HEK293 (cell line): ENCODE results near the gene NDUFB11.

Experiments
- CTCF ChIA-PET: fragments of 350-600 bp; formaldehyde crosslinking; extraction: SDS; loops from one replicate; lab custom pipeline; 2021; ENCODE audit warnings: antibody characterized with exemption; lab: Yijun Ruan, JAX
- POLR2A ChIA-PET: fragments of 300-600 bp; formaldehyde crosslinking; extraction: SDS; loops from one replicate; lab custom pipeline; 2020; ENCODE audit warnings: antibody characterized with exemption, inconsistent platforms; lab: Yijun Ruan, JAX
- H3K27ac ChIP-seq: fragments of 200-500 bp; sonication (Bioruptor generic); 2 replicates; pipeline ENCODE4 v1.5.1; 2014; ENCODE audit warnings: low read depth, low read length, control low read depth, inconsistent platforms; ENCODE audit errors: extremely low read depth
- H3K36me3 ChIP-seq, 2 experiments: fragments of 200-500 bp in 1 of 2; sonication (Bioruptor generic) in 1 of 2; 1 replicate in 1 of 2; 2 replicates in 1 of 2; pipeline ENCODE4 v1.5.1; 2014 to 2017; ENCODE audit warnings: inconsistent platforms in 2 of 2, low read length in 2 of 2; ENCODE audit not compliant: control insufficient read depth in 2 of 2, insufficient read depth in 1 of 2
- H3K4me1 ChIP-seq: fragments of 200-500 bp; sonication (Bioruptor generic); 2 replicates; pipeline ENCODE4 v1.5.1; 2014; ENCODE audit warnings: mild to moderate bottlenecking, low read length, inconsistent platforms; ENCODE audit not compliant: control insufficient read depth, insufficient read depth
- H3K4me3 ChIP-seq: 2 replicates; pipeline ENCODE4 v1.5.1; 2011; ENCODE audit warnings: low read depth, mild to moderate bottlenecking, control low read depth, low read length, moderate library complexity
- H3K9me3 ChIP-seq: fragments of 200-500 bp; sonication (Bioruptor generic); 2 replicates; pipeline ENCODE4 v1.5.1; 2014; ENCODE audit warnings: low read depth, low read length, inconsistent platforms; ENCODE audit not compliant: control insufficient read depth, insufficient read depth
- KLF16 ChIP-seq: fragments of 450-650 bp; formaldehyde crosslinking; IDR thresholded peaks from 2 replicates; pipeline ENCODE4 v1.5.1; 2017; ENCODE audit warnings: missing biosample characterization, missing genetic modification characterization
- MZF1 ChIP-seq: fragments of 450-650 bp; formaldehyde crosslinking; IDR thresholded peaks from 2 replicates; pipeline ENCODE4 v1.5.1; 2017; ENCODE audit warnings: missing biosample characterization, missing genetic modification characterization, borderline replicate concordance
- OVOL3 ChIP-seq: fragments of 450-650 bp; formaldehyde crosslinking; IDR thresholded peaks from 2 replicates; pipeline ENCODE4 v1.5.1; 2016; ENCODE audit warnings: missing biosample characterization, missing genetic modification characterization
- PRDM1 ChIP-seq: fragments of 450-650 bp; formaldehyde crosslinking; IDR thresholded peaks from 2 replicates; pipeline ENCODE4; 2016; ENCODE audit warnings: missing biosample characterization, missing genetic modification characterization
- PRDM6 ChIP-seq: fragments of 450-650 bp; formaldehyde crosslinking; IDR thresholded peaks from 2 replicates; pipeline ENCODE4 v1.5.1; 2017; ENCODE audit warnings: missing biosample characterization, missing genetic modification characterization
- REST ChIP-seq: fragments of 450-650 bp; formaldehyde crosslinking; IDR thresholded peaks from 2 replicates; pipeline ENCODE4 v1.5.1; 2016; ENCODE audit warnings: missing biosample characterization, missing genetic modification characterization
- SCRT1 ChIP-seq: fragments of 450-650 bp; formaldehyde crosslinking; IDR thresholded peaks from 2 replicates; pipeline ENCODE4 v1.5.1; 2016; ENCODE audit warnings: missing biosample characterization, missing genetic modification characterization, borderline replicate concordance
- ZBTB17 ChIP-seq: fragments of 450-650 bp; formaldehyde crosslinking; IDR thresholded peaks from 2 replicates; pipeline ENCODE4 v1.5.1; 2016; ENCODE audit warnings: missing biosample characterization, missing genetic modification characterization
- ZBTB48 ChIP-seq: fragments of 450-650 bp; formaldehyde crosslinking; IDR thresholded peaks from 2 replicates; pipeline ENCODE4 v1.5.1; 2016; ENCODE audit warnings: missing biosample characterization, missing genetic modification characterization
- ZBTB7A ChIP-seq: fragments of 450-650 bp; formaldehyde crosslinking; IDR thresholded peaks from 2 replicates; pipeline ENCODE4 v1.5.1; 2016; ENCODE audit warnings: low read depth, missing biosample characterization, missing genetic modification characterization
- ZBTB8A ChIP-seq: fragments of 450-650 bp; formaldehyde crosslinking; IDR thresholded peaks from 2 replicates; pipeline ENCODE4 v1.5.1; 2016; ENCODE audit warnings: missing biosample characterization, missing genetic modification characterization
- ZNF112 ChIP-seq: fragments of 450-650 bp; formaldehyde crosslinking; IDR thresholded peaks from 2 replicates; pipeline ENCODE4 v1.5.0; 2017; ENCODE audit warnings: missing biosample characterization, missing genetic modification characterization
- ZNF146 ChIP-seq: fragments of 450-650 bp; formaldehyde crosslinking; IDR thresholded peaks from 2 replicates; pipeline ENCODE4 v1.5.1; 2016; ENCODE audit warnings: missing biosample characterization, missing genetic modification characterization
- ZNF16 ChIP-seq: fragments of 450-650 bp; formaldehyde crosslinking; IDR thresholded peaks from 2 replicates; pipeline ENCODE4 v1.5.1; 2016; ENCODE audit warnings: low read depth, missing biosample characterization, missing genetic modification characterization
- ZNF184 ChIP-seq: fragments of 450-650 bp; IDR thresholded peaks from 2 replicates; pipeline ENCODE4 v1.5.1; 2018; ENCODE audit warnings: missing biosample characterization, mild to moderate bottlenecking, missing genetic modification characterization
- ZNF23 ChIP-seq: fragments of 450-650 bp; formaldehyde crosslinking; IDR thresholded peaks from 2 replicates; pipeline ENCODE4 v1.5.1; 2016; ENCODE audit warnings: missing biosample characterization, missing genetic modification characterization, borderline replicate concordance
- ZNF302 ChIP-seq: fragments of 450-650 bp; formaldehyde crosslinking; IDR thresholded peaks from 2 replicates; pipeline ENCODE4 v1.5.1; 2016; ENCODE audit warnings: missing biosample characterization, missing genetic modification characterization, low read depth
- ZNF335 ChIP-seq: fragments of 450-650 bp; formaldehyde crosslinking; conservative IDR thresholded peaks from 2 replicates; pipeline ENCODE4 v1.5.1; 2016; ENCODE audit warnings: missing biosample characterization, missing genetic modification characterization
- ZNF350 ChIP-seq: fragments of 450-650 bp; formaldehyde crosslinking; IDR thresholded peaks from 2 replicates; pipeline ENCODE4 v1.5.0; 2017; ENCODE audit warnings: missing biosample characterization, mild to moderate bottlenecking, missing genetic modification characterization
- ZNF558 ChIP-seq: fragments of 450-650 bp; formaldehyde crosslinking; IDR thresholded peaks from 2 replicates; pipeline ENCODE4 v1.5.1; 2016; ENCODE audit warnings: missing biosample characterization, missing genetic modification characterization
- ZNF571 ChIP-seq: fragments of 450-650 bp; formaldehyde crosslinking; IDR thresholded peaks from 2 replicates; pipeline ENCODE4 v1.5.0; 2017; ENCODE audit warnings: missing biosample characterization, missing genetic modification characterization
- ZNF747 ChIP-seq: fragments of 450-650 bp; formaldehyde crosslinking; IDR thresholded peaks from 2 replicates; pipeline ENCODE4 v1.5.1; 2016; ENCODE audit warnings: missing biosample characterization, missing genetic modification characterization
- ZNF792 ChIP-seq: fragments of 450-650 bp; formaldehyde crosslinking; IDR thresholded peaks from 2 replicates; pipeline ENCODE4 v1.5.1; 2016; ENCODE audit warnings: missing biosample characterization, missing genetic modification characterization
- ZXDB ChIP-seq: fragments of 450-650 bp; formaldehyde crosslinking; IDR thresholded peaks from 2 replicates; pipeline ENCODE4 v1.5.1; 2016; ENCODE audit warnings: missing biosample characterization, missing genetic modification characterization
- TF ChIP-seq, protein P1 (sequence below): fragments of 450-650 bp; formaldehyde crosslinking; IDR thresholded peaks from 2 replicates; pipeline ENCODE4 v1.5.1; 2016; ENCODE audit warnings: missing biosample characterization, missing genetic modification characterization
- TF ChIP-seq, protein P2 (sequence below): fragments of 450-650 bp; formaldehyde crosslinking; IDR thresholded peaks from 2 replicates; pipeline ENCODE4 v1.5.1; 2017; ENCODE audit warnings: missing biosample characterization, mild to moderate bottlenecking, missing genetic modification characterization, moderate library complexity

Gene NDUFB11

DNA sequence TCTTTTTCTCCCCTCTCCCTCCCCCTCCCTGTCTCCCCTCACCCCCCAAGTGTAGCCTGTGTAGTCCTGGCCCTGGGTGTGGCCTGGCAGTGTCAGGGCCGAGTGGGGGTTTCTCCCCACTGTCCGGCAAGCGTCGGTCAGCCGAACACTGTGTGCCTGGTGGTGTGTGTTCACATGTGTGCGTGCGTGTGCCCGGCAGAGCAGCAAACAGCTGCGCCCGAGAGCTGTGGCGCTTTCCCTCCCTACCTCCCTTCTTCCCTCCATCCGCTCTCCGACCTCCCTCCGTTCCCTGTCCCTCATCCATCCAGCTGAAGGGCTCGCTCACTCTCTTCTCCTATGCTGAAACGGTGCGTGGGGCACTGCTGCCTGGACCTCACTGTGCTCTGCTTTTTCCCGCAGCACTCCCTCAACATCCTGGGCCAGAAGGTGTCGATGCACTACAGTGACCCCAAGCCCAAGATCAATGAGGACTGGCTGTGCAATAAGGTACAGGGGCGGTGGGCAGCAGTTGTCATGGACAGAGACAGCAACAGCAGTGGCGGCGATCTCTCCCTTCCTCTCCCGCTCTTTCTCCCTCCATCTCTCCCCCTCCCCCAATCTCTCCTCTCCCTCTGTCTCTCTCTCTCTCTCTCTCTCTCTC is 31.7 kb upstream of the NDUFB11 start (continued):
- TF ChIP-seq, protein P1, sequence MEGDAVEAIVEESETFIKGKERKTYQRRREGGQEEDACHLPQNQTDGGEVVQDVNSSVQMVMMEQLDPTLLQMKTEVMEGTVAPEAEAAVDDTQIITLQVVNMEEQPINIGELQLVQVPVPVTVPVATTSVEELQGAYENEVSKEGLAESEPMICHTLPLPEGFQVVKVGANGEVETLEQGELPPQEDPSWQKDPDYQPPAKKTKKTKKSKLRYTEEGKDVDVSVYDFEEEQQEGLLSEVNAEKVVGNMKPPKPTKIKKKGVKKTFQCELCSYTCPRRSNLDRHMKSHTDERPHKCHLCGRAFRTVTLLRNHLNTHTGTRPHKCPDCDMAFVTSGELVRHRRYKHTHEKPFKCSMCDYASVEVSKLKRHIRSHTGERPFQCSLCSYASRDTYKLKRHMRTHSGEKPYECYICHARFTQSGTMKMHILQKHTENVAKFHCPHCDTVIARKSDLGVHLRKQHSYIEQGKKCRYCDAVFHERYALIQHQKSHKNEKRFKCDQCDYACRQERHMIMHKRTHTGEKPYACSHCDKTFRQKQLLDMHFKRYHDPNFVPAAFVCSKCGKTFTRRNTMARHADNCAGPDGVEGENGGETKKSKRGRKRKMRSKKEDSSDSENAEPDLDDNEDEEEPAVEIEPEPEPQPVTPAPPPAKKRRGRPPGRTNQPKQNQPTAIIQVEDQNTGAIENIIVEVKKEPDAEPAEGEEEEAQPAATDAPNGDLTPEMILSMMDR = no peak

- ChIA-PET POLR2A (no interaction called here), CTCF (no interaction called here)
- Histone ChIP-seq H3K27ac (no peak overlapping the region), H3K36me3 (peaks cover 15 to 98% of the 10 kb centered on the region in 2 experiments), H3K9me3 (no peaks in the 10 kb centered on the region), H3K4me1 (no peaks in the 10 kb centered on the region), H3K4me3 (no peak overlapping the region)
- no peak for TF ChIP-seq KLF16 (tag by site-specific recombination)
- no peak for TF ChIP-seq ZNF571
- no peak for TF ChIP-seq ZNF16 (tag by site-specific recombination)
- TF ChIP-seq ZBTB7A (tag by site-specific recombination) = no peak
- TF ChIP-seq ZNF184 (tag by site-specific recombination) = no peak
- TF ChIP-seq ZBTB48 = no peak
- TF ChIP-seq SCRT1 = no peak
- no peak for TF ChIP-seq ZNF350 (tag by site-specific recombination)
- TF ChIP-seq ZNF302 (tag by site-specific recombination) = no peak
- no peak for TF ChIP-seq PRDM6
- TF ChIP-seq ZNF558 (tag by site-specific recombination) = no peak
- no peak for TF ChIP-seq ZNF792
- no peak for TF ChIP-seq REST (tag by site-specific recombination)
Observed at GRCh38 chrX:47175588-47175980, 31.1 kb upstream of the NDUFB11 start.

DNA sequence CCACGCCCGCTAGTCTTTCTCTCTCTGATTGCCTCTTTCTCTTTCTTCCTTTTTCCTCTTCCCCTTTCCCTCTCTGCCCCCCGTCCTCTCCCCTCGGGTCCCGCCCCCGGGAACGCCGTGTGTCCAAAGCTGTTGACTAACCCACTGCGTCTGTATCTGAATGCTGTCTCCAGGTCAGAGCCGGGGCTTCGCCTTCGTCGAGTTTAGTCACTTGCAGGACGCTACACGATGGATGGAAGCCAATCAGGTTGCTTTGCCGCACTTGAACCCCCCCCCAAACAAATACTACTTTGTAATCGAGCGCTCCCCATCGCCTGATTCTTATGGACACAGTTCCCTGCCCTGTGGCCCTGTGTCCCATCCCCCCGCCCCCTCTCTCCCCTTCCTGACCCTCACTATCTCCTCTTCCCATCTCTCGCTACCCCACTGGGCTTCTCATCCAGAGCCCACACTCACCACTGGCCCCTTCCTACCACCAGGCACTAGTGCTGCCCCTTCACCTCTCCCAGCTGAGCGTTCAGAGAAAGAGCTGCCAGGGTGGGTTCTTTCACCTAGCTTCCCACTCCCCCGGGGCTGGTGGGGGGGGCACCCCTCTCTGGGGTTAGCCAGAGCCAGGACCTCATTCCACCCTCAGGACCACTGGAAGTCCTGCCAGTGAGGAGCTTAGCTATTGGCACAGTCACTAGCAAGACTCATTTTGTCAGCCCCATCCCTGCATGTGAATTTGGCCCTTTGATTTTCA is 30.5 kb upstream of the NDUFB11 start:
- H3K4me1 ChIP-seq = no peaks in the 10 kb centered on the region
- no peaks in the 10 kb centered on the region for H3K9me3 ChIP-seq
- peaks cover 12 to 99% of the 10 kb centered on the region in 2 experiments; a peak in 2 of 3 replicates for H3K36me3 ChIP-seq
- no peak overlapping the region for H3K4me3 ChIP-seq
- ChIA-PET CTCF (no interaction called here), POLR2A (interaction anchor here (0.6 kb wide), 1 partner anchor 300 kb away, joined by 3 read pairs; no protein-coding TSS in a partner anchor)
- H3K27ac ChIP-seq = no peak overlapping the region
- no peak for TF ChIP-seq PRDM1 (tag by site-specific recombination)
- no peak for TF ChIP-seq ZNF112
- TF ChIP-seq KLF16 (tag by site-specific recombination) = no peak
- TF ChIP-seq, protein P2, sequence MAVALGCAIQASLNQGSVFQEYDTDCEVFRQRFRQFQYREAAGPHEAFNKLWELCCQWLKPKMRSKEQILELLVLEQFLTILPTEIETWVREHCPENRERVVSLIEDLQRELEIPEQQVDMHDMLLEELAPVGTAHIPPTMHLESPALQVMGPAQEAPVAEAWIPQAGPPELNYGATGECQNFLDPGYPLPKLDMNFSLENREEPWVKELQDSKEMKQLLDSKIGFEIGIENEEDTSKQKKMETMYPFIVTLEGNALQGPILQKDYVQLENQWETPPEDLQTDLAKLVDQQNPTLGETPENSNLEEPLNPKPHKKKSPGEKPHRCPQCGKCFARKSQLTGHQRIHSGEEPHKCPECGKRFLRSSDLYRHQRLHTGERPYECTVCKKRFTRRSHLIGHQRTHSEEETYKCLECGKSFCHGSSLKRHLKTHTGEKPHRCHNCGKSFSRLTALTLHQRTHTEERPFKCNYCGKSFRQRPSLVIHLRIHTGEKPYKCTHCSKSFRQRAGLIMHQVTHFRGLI = no peak
- TF ChIP-seq ZBTB8A (tag by site-specific recombination) = no peak
- no peak for TF ChIP-seq ZNF23 (tag by site-specific recombination)
- TF ChIP-seq ZNF747 (tag by site-specific recombination) = no peak
- no peak for TF ChIP-seq OVOL3 (tag by site-specific recombination)
- no peak for TF ChIP-seq ZNF335 (tag by site-specific recombination)
- no peak for TF ChIP-seq ZNF146 (tag by site-specific recombination)
- TF ChIP-seq MZF1 (tag by site-specific recombination) = no peak
- TF ChIP-seq ZNF16 (tag by site-specific recombination) = no peak
- no peak for TF ChIP-seq ZBTB17 (tag by site-specific recombination)
- no peak for TF ChIP-seq ZXDB (tag by site-specific recombination)
- TF ChIP-seq ZNF350 (tag by site-specific recombination) = no peak
